Activated CD4-positive, alpha-beta memory T cell treated with anti-CD3 and anti-CD28 coated beads for 36 hours (primary cell): ENCODE measurements around the gene NUP155. TPM values are rescaled to one million over a fixed set of nuclear protein-coding genes. Genes with fewer than 3 reads are reported as not detected.

Experiments
- total RNA-seq, 2 experiments: library from RNA; stranded (reverse); gene quantifications; one replicate each; pipeline ENCODE4 v1.2.3, GENCODE V29; 2021

The NUP155 gene
- total RNA-seq, 2 experiments from 2014 or later, result 74.6 to 75.6 TPM

Other genes with a start within 250 kb of the NUP155 start
- gene CPLANE1, start 121.7 kb downstream of the NUP155 start, total RNA-seq, result 1 to 10 TPM; 4.4 to 5.8 TPM
- gene WDR70, start 8.2 kb upstream of the NUP155 start, total RNA-seq, result 10 to 100 TPM; 34.4 to 36.9 TPM